ENCODE measurements around the gene GCK. TPM values are rescaled to one million over a fixed set of nuclear protein-coding genes. Genes with fewer than 3 reads are reported as not detected.
A peak's percentile ranks its signal among the peaks of the same experiment; 100 is the strongest.

The GCK gene
- total and polyA plus RNA-seq, 2 of the 13 experiments (the other 11 are each of a cell fraction or from before 2014, with no cell fraction given): not detected

DNA sequence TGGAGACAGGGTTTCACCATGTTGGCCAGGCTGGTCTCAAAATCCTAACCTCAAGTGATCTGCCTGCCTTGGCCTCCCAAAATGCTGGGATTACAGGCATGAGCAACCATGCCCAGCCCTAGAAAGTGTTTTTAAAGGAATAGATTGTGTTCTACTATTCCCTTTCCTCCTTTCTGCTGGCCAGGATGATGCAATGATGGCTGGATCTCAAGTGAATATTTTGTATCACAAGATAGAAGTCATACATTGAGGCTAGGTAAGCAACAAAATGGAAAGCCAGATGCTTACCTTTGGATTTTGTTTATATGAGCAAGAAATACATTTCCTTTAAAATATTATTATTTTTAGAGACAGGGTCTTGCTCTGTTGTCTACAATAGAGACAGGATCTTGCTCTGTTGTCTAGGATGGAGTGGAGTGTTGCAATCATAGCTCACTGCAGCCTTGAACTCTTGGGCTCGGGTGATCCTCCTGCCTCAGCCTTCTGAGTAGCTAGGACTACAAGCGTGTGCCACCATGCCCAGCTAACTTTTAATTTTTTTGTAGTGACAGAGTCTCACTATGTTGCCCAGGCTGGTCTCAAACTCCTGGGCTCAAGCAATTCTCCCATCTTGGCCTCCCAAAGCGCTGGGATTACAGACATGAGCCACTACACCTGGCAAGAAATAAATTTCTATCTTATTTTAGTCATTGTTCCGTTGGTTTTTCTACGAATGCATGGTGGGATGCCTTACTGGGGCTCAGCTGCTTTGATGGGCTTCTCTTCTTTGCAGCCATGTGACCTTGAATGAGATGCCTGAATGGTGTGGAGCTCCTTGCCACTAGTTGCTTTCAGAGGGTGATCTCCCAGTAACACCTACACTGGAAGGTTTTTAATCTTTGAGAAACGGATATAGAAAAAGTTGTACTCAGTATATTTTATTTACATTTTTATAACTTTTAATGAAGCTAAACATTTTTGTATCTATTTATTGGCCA is 90.9 kb downstream of the GCK start:
- peaks cover 2 to 14% of the 10 kb centered on the region in 2 experiments; a peak in 2 of 5 replicates for H3K27me3 ChIP-seq (ENCODE audit: control insufficient read depth in 1 of 2, insufficient read depth in 2 of 2, low read length in 2 of 2)
- no peak overlapping the region for H3K4me3 ChIP-seq (replicated peaks in 1 of 3; ENCODE audit: insufficient read depth in 1 of 3, low read depth in 2 of 3, low read length in 3 of 3)
- ATAC-seq: no peak
- no peaks in the 10 kb centered on the region for H3K36me3 ChIP-seq (replicated peaks in 1 of 2; ENCODE audit: control insufficient read depth in 1 of 2, insufficient read depth in 2 of 2, low read length in 2 of 2)
- no peaks in the 10 kb centered on the region for H4K20me1 ChIP-seq (ENCODE audit: insufficient read depth, low read length)
- H2AFZ ChIP-seq (ENCODE audit: low read length): no peak overlapping the region
- CTCF ChIA-PET (ENCODE audit: low intra/inter-chr PET ratio, low total read pairs): no interaction called here
- FAIRE-seq: no peak
- no peak overlapping the region for H3K9ac ChIP-seq (ENCODE audit: insufficient read depth, low read depth, low read length)
- no TSS peak for BruUV-seq (replicated peaks)
- no peak for DNase-seq (ENCODE audit: low spot score)
- intact Hi-C loops (cut with micrococcal nuclease; ENCODE audit: unreplicated experiment): no loop called here
- 18% methylated on average over 4 of the region's 6 CpGs for WGBS (ENCODE audit: low lambda C conversion rate)
- in situ Hi-C loops (cut with HindIII; ENCODE audit: extremely low pct_ligation_motif_present, low pct_unique_long_range_greater_than_20kb): no loop called here
- H3K4me2 ChIP-seq (ENCODE audit: low read depth, low read length): peak overlapping the region; percentile 23; the same call in 1 of the 2 replicates
- H3K9me3 ChIP-seq (ENCODE audit: low read length): no peaks in the 10 kb centered on the region
- no peak overlapping the region for H3K27ac ChIP-seq (ENCODE audit: extremely low read length, insufficient read depth, low read length)
- H3K4me1 ChIP-seq (ENCODE audit: insufficient read depth, low read length): peaks cover 65% of the 10 kb centered on the region
- POLR2A ChIA-PET: interaction anchor here (0.5 to 1.1 kb wide), 3 partner anchors 9 to 17 kb away, joined by 3 to 4 read pairs (median 3); no protein-coding TSS in a partner anchor
- H3K79me2 ChIP-seq (ENCODE audit: insufficient read depth, low read length): no peaks in the 10 kb centered on the region
- TF ChIP-seq, protein P1, sequence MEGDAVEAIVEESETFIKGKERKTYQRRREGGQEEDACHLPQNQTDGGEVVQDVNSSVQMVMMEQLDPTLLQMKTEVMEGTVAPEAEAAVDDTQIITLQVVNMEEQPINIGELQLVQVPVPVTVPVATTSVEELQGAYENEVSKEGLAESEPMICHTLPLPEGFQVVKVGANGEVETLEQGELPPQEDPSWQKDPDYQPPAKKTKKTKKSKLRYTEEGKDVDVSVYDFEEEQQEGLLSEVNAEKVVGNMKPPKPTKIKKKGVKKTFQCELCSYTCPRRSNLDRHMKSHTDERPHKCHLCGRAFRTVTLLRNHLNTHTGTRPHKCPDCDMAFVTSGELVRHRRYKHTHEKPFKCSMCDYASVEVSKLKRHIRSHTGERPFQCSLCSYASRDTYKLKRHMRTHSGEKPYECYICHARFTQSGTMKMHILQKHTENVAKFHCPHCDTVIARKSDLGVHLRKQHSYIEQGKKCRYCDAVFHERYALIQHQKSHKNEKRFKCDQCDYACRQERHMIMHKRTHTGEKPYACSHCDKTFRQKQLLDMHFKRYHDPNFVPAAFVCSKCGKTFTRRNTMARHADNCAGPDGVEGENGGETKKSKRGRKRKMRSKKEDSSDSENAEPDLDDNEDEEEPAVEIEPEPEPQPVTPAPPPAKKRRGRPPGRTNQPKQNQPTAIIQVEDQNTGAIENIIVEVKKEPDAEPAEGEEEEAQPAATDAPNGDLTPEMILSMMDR (CRISPR knock-in tag; IDR thresholded peaks at IDR 0.05): no peak
- TF ChIP-seq STAT5B (CRISPR knock-in tag; IDR thresholded peaks at IDR 0.05): no peak
- TF ChIP-seq ZNF260 (CRISPR knock-in tag; IDR thresholded peaks at IDR 0.05; ENCODE audit: borderline replicate concordance, low read depth): no peak
- TF ChIP-seq MLLT10 (CRISPR knock-in tag; IDR thresholded peaks at IDR 0.05): no peak
- no peak for TF ChIP-seq ZNF232 (CRISPR knock-in tag; IDR thresholded peaks at IDR 0.05; ENCODE audit: borderline replicate concordance)
- no peak for TF ChIP-seq ZNF34 (CRISPR knock-in tag; IDR thresholded peaks at IDR 0.05; ENCODE audit: borderline replicate concordance)
- TF ChIP-seq SALL2 (CRISPR knock-in tag; IDR thresholded peaks at IDR 0.05): no peak
- TF ChIP-seq, protein P2, sequence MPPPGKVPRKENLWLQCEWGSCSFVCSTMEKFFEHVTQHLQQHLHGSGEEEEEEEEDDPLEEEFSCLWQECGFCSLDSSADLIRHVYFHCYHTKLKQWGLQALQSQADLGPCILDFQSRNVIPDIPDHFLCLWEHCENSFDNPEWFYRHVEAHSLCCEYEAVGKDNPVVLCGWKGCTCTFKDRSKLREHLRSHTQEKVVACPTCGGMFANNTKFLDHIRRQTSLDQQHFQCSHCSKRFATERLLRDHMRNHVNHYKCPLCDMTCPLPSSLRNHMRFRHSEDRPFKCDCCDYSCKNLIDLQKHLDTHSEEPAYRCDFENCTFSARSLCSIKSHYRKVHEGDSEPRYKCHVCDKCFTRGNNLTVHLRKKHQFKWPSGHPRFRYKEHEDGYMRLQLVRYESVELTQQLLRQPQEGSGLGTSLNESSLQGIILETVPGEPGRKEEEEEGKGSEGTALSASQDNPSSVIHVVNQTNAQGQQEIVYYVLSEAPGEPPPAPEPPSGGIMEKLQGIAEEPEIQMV (CRISPR knock-in tag; IDR thresholded peaks at IDR 0.05; ENCODE audit: low read depth): no peak
- TF ChIP-seq ZMYM3 (CRISPR knock-in tag; IDR thresholded peaks at IDR 0.05): 0 out of 2 replicates have a peak, but pooled peaks have one; percentile 36
- TF ChIP-seq, protein P3, sequence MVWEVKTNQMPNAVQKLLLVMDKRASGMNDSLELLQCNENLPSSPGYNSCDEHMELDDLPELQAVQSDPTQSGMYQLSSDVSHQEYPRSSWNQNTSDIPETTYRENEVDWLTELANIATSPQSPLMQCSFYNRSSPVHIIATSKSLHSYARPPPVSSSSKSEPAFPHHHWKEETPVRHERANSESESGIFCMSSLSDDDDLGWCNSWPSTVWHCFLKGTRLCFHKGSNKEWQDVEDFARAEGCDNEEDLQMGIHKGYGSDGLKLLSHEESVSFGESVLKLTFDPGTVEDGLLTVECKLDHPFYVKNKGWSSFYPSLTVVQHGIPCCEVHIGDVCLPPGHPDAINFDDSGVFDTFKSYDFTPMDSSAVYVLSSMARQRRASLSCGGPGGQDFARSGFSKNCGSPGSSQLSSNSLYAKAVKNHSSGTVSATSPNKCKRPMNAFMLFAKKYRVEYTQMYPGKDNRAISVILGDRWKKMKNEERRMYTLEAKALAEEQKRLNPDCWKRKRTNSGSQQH (CRISPR knock-in tag; IDR thresholded peaks at IDR 0.05; ENCODE audit: low read depth): no peak
- no peak for TF ChIP-seq HES4 (CRISPR knock-in tag; IDR thresholded peaks at IDR 0.05; ENCODE audit: borderline replicate concordance)
- TF ChIP-seq SPEN (CRISPR knock-in tag; IDR thresholded peaks at IDR 0.05; ENCODE audit: low read depth): no peak
- TF ChIP-seq ZNF230 (CRISPR knock-in tag; IDR thresholded peaks at IDR 0.05): no peak
- no peak for TF ChIP-seq ZNF564 (CRISPR knock-in tag; IDR thresholded peaks at IDR 0.05)
- peak; percentile 22; the same call in 1 of the 2 replicates for TF ChIP-seq HNF4A (CRISPR knock-in tag; IDR thresholded peaks at IDR 0.05)
- TF ChIP-seq ZNF615 (CRISPR knock-in tag; IDR thresholded peaks at IDR 0.05; ENCODE audit: borderline replicate concordance): no peak
- no peak for TF ChIP-seq ZNF850 (CRISPR knock-in tag; conservative IDR thresholded peaks at IDR 0.05)
- TF ChIP-seq ZNF367 (CRISPR knock-in tag; IDR thresholded peaks at IDR 0.05; ENCODE audit: borderline replicate concordance): no peak
- no peak for TF ChIP-seq ZNF747 (CRISPR knock-in tag; IDR thresholded peaks at IDR 0.05; ENCODE audit: borderline replicate concordance)
- no peak for TF ChIP-seq ZNF430 (CRISPR knock-in tag; IDR thresholded peaks at IDR 0.05)

All from HepG2 (cell line).